Measurements from ENCODE around the gene ZMIZ2. TPM values are rescaled to one million over a fixed set of nuclear protein-coding genes. Genes with fewer than 3 reads are reported as not detected.

The ZMIZ2 gene
- total and polyA plus RNA-seq, 8 donors, result 54.0 to 96.1 (median 65.8) TPM

DNA sequence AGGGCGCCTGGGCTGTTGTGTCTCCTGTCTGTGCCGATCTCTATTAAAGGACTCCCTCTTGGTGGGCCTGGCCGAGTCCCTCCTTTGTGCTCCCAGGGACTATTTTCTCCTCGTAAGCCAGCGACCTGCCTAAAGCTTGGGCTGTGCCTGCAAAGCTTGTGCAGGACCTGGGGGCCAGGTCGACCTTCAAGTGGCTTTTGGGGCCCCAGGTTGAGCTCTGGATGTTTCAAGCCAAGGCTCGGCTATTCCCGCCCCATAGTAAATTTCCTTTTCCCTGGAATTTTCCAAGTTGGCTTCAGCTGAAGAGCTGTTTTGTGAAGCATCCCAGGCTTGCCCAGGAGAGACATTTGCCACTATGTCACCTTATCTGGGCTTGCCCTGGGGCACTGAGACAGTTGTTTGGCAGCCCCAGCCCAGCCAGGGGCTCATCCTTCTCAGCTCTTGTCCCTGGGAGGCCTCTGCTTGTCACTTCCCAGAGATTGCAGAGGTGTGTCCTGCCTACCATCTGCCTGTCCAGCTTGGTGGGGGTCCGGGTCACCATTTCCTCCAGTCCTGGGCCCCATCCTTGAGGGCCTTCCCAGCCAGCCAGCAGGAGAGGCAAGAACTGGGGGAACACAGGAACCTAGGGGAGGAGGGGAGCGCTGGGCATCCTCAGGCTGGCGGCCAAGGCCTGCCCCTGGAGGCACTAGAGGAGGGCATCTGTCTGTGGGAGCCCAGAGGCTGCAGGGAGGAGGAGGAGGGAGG is 20.2 kb downstream of the ZMIZ2 start:
- TF ChIP-seq, protein P1, sequence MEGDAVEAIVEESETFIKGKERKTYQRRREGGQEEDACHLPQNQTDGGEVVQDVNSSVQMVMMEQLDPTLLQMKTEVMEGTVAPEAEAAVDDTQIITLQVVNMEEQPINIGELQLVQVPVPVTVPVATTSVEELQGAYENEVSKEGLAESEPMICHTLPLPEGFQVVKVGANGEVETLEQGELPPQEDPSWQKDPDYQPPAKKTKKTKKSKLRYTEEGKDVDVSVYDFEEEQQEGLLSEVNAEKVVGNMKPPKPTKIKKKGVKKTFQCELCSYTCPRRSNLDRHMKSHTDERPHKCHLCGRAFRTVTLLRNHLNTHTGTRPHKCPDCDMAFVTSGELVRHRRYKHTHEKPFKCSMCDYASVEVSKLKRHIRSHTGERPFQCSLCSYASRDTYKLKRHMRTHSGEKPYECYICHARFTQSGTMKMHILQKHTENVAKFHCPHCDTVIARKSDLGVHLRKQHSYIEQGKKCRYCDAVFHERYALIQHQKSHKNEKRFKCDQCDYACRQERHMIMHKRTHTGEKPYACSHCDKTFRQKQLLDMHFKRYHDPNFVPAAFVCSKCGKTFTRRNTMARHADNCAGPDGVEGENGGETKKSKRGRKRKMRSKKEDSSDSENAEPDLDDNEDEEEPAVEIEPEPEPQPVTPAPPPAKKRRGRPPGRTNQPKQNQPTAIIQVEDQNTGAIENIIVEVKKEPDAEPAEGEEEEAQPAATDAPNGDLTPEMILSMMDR (IDR thresholded peaks at IDR 0.05), result no peak
- H3K36me3 ChIP-seq, result peaks cover 0 to 43% of the 10 kb centered on the region in 2 donors
- H3K27me3 ChIP-seq, result no peaks in the 10 kb centered on the region
- no peaks in the 10 kb centered on the region for H3K9me3 ChIP-seq
- peak; percentile 6 for ATAC-seq
- H3K4me3 ChIP-seq, result no peak overlapping the region
- H3K4me1 ChIP-seq, result peaks cover 20 to 36% of the 10 kb centered on the region in 2 donors
- DNase-seq, result no peak
- intact Hi-C loops (cut with DNase I), result no loop called here
- H3K27ac ChIP-seq, result peak overlapping the region in 1 of 2 donors; percentile 57

DNA sequence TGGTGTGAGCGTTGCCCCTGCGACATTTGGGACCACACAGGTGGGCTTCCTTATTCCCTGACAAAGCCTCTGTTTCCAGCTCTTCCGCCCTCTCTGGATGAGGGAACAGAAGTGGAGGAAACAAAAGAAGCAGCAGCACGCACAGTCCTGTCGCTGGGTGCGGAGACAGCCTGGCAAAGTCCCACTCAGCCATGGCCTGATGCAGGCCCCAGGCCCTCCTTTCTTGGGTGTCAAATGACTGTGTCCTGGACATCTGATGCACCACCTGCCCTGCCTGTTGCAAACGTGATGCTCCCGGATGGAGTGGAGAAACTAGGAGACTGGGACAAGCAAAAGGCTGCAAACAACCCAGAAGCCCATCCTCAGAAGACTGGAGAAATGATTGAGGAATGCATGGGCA is 20.7 kb downstream of the ZMIZ2 start:
- Histone ChIP-seq H3K9me3 (no peaks in the 10 kb centered on the region), H3K27me3 (no peaks in the 10 kb centered on the region), H3K4me3 (no peak overlapping the region), H3K4me1 (peaks cover 20 to 36% of the 10 kb centered on the region in 2 donors), H3K36me3 (peaks cover 0 to 38% of the 10 kb centered on the region in 2 donors), H3K27ac (peak overlapping the region in 1 of 2 donors; percentile 0)
- DNase-seq, result no peak
- TF ChIP-seq, protein P1 (IDR thresholded peaks at IDR 0.05), result no peak
- intact Hi-C loops (cut with DNase I), result no loop called here
- ATAC-seq, result peak; percentile 8

DNA sequence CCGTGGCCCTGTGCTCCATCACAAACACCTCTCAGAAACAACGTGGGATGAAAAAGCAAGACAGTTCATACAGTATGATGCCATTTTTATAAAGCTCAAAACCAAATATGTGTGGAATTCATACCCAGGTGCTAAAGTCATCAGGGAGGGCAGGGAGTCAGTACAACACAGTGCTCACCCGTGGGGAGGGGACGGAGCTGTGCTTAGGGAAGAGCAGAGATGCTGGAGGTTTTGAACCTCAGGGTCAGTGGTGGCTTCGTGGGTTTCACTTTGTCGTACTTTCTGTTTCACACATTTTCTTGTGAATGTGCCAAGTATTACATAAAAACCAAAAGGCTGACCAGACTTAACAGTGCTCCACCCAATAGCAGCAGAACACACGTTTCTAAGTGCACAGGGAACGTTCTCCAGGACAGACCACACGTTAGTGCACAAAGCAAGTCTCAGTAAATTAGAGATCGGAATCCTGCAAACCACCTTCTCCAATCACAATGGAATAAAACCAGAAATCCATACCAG is 21.2 kb downstream of the ZMIZ2 start:
- Histone ChIP-seq H3K4me1 (peaks cover 20 to 36% of the 10 kb centered on the region in 2 donors), H3K4me3 (no peak overlapping the region), H3K9me3 (no peaks in the 10 kb centered on the region), H3K27ac (peak overlapping the region in 1 of 2 donors; percentile 0), H3K36me3 (peaks cover 0 to 33% of the 10 kb centered on the region in 2 donors), H3K27me3 (no peaks in the 10 kb centered on the region)
- intact Hi-C loops (cut with DNase I), result no loop called here
- ATAC-seq, result peak; percentile 62
- TF ChIP-seq, protein P1 (IDR thresholded peaks at IDR 0.05), result no peak
- DNase-seq, result no peak

DNA sequence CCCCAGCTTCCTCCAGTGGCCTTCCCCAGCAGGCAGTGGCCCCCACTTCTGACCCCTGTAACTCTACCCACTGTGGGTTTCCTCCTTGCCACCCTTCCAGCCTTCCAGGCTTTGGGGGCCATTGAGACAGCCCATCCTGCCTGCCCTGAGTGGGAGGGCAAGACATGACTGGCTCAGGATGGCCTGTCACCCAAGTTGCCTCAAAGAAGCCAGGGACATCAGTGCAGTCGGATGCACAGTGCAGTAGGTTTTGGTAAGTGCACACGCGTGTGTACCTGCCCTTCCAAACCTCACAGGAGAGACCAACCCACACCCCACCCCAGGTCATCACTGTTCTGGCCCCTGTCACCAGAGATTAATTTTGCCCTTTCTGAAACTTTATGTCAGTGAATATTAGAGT is 22.7 kb downstream of the ZMIZ2 start:
- intact Hi-C loops (cut with DNase I), result no loop called here
- H3K27ac ChIP-seq, result no peak overlapping the region

DNA sequence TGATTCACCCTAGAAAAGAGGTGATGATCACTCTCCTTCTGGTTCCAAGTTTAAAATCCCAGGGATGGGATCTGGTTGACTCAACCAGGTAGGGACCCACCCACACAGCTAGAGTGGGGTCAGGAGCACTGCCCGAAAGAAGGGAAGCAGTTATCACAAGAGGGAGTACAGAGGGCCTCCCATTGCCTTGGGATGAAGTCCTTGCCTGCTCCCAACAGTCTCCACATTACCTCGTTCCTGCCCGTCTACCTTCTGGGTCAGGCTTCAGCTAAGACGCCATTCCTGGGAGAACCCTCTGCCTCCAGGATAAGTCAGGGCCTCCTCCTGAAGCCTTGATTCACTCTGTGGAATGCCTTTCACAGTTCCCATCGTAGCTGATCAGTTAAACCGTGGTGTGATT is 23.8 kb downstream of the ZMIZ2 start:
- TF ChIP-seq, protein P1 (IDR thresholded peaks at IDR 0.05), result no peak
- H3K4me1 ChIP-seq, result peaks cover 20 to 35% of the 10 kb centered on the region in 2 donors
- no peaks in the 10 kb centered on the region for H3K27me3 ChIP-seq
- no peak overlapping the region for H3K4me3 ChIP-seq
- H3K27ac ChIP-seq, result no peak overlapping the region
- DNase-seq (no peak), ATAC-seq (no peak)
- no peaks in the 10 kb centered on the region for H3K9me3 ChIP-seq
- intact Hi-C loops (cut with DNase I), result no loop called here
- H3K36me3 ChIP-seq, result peaks cover 0 to 7% of the 10 kb centered on the region in 2 donors

More for the DNA sequence above, 22.7 kb downstream of the ZMIZ2 start:
- Histone ChIP-seq H3K36me3 (peaks cover 0 to 18% of the 10 kb centered on the region in 2 donors), H3K27me3 (no peaks in the 10 kb centered on the region), H3K4me1 (peaks cover 20 to 36% of the 10 kb centered on the region in 2 donors), H3K9me3 (no peaks in the 10 kb centered on the region), H3K4me3 (no peak overlapping the region)
- ATAC-seq (no peak), DNase-seq (no peak)
- TF ChIP-seq, protein P1 (IDR thresholded peaks at IDR 0.05), result no peak

Data from left lung (tissue), 10 donors.